Activated CD4-positive, alpha-beta T cell treated with anti-CD3 and anti-CD28 coated beads, Interleukin-2, amount 10 ng/mL, durations not matched to agents 24 days and 14 days (primary cell): ENCODE measurements around the gene PCDHAC1. TPM values are rescaled to one million over a fixed set of nuclear protein-coding genes. Genes with fewer than 3 reads are reported as not detected.
A peak's percentile ranks its signal among the peaks of the same experiment; 100 is the strongest.
"Not testable (repeated sequence)": the region's sequence is repeated elsewhere in the genome, so short reads cannot be mapped to it uniquely, and the experiment has no call there.

Experiments
- DNase-seq: peaks from one replicate; pipeline ENCODE4 v3.0.0; 2022
- H3K27ac Mint-ChIP-seq: one replicate; pipeline ENCODE4 v1.8.0; 2022; ENCODE audit warnings: mild to moderate bottlenecking, mixed read lengths
- H3K27me3 Mint-ChIP-seq: one replicate; pipeline ENCODE4 v1.8.0; 2022; ENCODE audit warnings: mixed read lengths
- H3K36me3 Mint-ChIP-seq: one replicate; pipeline ENCODE4 v1.8.0; 2022; ENCODE audit warnings: low read depth, mild to moderate bottlenecking, mixed read lengths
- H3K4me1 Mint-ChIP-seq: one replicate; pipeline ENCODE4 v1.8.0; 2021; ENCODE audit warnings: mixed read lengths
- H3K4me3 Mint-ChIP-seq: one replicate; pipeline ENCODE4 v1.8.0; 2022; ENCODE audit warnings: mild to moderate bottlenecking, moderate library complexity, mixed read lengths
- H3K9me3 Mint-ChIP-seq: one replicate; pipeline ENCODE4 v1.8.0; 2021; ENCODE audit warnings: mixed read lengths
- intact Hi-C: fragments of 100-400 bp; cut with micrococcal nuclease; formaldehyde crosslinking; loops from one replicate; pipeline ENCODE4 v1.15.1; 2023
- total RNA-seq: library from RNA; stranded (reverse); gene quantifications from 2 replicates; pipeline ENCODE4 v1.2.3, GENCODE V29; 2022

PCDHAC1 gene, protein sequence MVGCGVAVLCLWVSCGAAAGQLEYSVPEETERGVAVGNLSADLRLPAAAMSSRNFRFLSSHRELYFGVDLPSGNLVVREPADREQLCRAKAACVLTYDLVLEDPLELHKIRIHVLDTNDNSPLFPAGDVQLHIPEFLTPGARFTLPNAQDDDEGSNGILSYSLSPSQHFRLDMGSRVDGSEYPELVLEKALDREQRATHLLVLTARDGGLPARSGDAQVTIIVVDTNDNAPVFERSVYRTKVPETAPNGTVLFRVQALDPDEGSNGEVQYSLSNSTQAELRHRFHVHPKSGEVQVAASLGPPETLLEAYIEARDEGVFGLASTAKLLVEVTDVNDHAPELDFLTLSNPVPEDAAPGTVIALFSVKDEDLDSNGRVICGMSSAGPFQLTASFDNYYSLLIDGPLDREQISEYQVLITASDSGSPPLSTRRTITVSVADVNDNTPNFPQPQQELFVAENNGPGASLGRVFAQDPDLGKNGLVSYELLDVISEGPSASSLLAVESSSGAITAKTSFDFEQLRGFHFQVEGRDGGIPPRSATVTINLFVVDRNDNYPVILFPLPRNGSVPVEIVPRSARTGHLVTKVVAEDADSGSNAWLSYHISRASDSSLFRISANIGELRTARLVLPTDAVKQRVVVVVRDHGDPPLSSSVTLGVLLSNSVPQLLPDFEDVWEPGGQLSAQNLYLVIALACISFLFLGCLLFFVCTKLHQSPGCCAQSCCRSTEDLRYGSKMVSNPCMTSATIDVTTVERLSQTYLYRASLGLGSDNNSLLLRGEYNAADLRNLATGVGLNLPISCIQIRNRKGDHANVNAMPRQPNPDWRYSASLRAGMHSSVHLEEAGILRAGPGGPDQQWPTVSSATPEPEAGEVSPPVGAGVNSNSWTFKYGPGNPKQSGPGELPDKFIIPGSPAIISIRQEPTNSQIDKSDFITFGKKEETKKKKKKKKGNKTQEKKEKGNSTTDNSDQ
- not detected in 2 replicates for total RNA-seq

GRCh38 chr5:140925806-140926442 is at the start of gene PCDHAC1:
PCDHAC1 (plus strand) TSS chr5:140926299; CDS start chr5:140926893, 594 bp downstream.
- no peak for DNase-seq
- Mint-ChIP-seq H3K4me1 (no peaks in the 10 kb centered on the region), H3K27me3 (peaks cover 17% of the 10 kb centered on the region), H3K9me3 (peaks cover 3% of the 10 kb centered on the region), H3K36me3 (no peaks in the 10 kb centered on the region), H3K27ac (no peak within 1 kb of the TSS), H3K4me3 (no peak within 1 kb of the TSS)
- intact Hi-C loops, result no loop called here

DNA sequence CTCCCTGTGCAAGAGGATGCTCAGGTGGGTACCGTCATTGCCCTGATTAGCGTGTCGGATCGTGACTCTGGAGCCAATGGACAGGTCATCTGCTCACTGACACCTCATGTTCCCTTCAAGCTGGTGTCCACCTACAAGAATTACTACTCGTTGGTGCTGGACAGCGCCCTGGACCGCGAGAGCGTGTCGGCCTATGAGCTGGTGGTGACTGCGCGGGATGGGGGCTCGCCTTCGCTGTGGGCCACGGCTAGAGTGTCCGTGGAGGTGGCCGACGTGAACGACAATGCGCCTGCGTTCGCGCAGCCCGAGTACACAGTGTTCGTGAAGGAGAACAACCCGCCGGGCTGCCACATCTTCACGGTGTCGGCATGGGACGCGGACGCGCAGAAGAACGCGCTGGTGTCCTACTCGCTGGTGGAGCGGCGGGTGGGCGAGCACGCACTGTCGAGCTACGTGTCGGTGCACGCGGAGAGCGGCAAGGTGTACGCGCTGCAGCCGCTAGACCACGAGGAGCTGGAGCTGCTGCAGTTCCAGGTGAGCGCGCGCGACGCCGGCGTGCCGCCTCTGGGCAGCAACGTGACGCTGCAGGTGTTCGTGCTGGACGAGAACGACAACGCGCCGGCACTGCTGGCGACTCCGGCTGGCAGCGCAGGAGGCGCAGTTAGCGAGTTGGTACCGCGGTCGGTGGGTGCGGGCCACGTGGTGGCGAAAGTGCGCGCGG is 49.4 kb upstream of the PCDHAC1 start:
- H3K4me1 Mint-ChIP-seq, H3K36me3 Mint-ChIP-seq, H3K27ac Mint-ChIP-seq, H3K4me3 Mint-ChIP-seq, intact Hi-C loops, DNase-seq, H3K27me3 Mint-ChIP-seq: not testable (repeated sequence)
- H3K9me3 Mint-ChIP-seq, result peaks cover 23% of the 10 kb centered on the region

DNA sequence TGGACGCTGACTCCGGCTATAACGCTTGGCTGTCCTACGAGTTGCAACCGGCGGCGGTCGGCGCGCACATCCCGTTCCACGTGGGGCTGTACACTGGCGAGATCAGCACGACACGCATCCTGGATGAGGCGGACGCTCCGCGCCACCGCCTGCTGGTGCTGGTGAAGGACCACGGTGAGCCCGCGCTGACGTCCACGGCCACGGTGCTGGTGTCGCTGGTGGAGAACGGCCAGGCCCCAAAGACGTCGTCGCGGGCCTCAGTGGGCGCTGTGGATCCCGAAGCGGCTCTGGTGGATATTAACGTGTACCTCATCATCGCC is 48.9 kb upstream of the PCDHAC1 start:
- Mint-ChIP-seq H3K4me3 (no peak overlapping the region), H3K27me3 (no peaks in the 10 kb centered on the region), H3K4me1 (no peaks in the 10 kb centered on the region), H3K9me3 (peaks cover 21% of the 10 kb centered on the region), H3K27ac (no peak overlapping the region), H3K36me3 (no peaks in the 10 kb centered on the region)
- no peak for DNase-seq
- intact Hi-C loops, result no loop called here

DNA sequence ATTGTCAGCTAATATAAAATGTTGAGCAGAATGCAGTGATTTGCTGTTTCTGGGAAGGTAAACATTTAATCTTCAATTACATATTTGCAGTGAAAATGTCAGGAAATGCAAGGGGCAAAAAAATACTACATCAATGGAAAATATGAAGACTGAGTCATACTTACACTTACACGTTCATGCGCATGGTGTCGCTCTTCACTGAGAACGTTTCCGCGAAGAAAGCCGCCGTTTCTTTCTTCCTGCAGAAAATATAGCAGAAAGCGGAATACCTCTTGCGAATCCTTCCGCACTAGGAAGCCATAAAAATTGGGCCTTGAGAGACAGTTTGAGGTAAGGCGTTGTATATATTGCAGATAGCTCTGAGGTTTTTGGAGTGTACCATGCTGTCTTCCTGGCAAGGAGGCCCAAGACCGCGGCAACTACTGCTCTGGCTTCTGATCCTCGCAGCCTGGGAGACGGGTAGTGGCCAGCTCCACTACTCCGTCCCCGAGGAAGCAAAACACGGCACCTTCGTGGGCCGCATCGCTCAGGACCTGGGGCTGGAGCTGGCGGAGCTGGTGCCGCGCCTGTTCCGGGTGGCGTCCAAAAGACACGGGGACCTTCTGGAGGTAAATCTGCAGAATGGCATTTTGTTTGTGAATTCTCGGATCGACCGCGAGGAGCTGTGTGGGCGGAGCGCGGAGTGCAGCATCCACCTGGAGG is 44.1 kb upstream of the PCDHAC1 start, which contains the start of gene PCDHA13:
TSS of gene PCDHA13 (plus strand) at position 236 of the 702 bp plus-strand sequence. CDS start at position 381, 145 bp downstream.
- no peak within 1 kb of the TSS for H3K4me3 Mint-ChIP-seq
- intact Hi-C loops, result no loop called here
- no peak within 1 kb of the TSS for H3K27ac Mint-ChIP-seq
- H3K27me3 Mint-ChIP-seq, result no peaks in the 10 kb centered on the region
- DNase-seq, result no peak
- H3K9me3 Mint-ChIP-seq, result peaks cover 21% of the 10 kb centered on the region
- H3K36me3 Mint-ChIP-seq, result no peaks in the 10 kb centered on the region
- H3K4me1 Mint-ChIP-seq, result no peaks in the 10 kb centered on the region

DNA sequence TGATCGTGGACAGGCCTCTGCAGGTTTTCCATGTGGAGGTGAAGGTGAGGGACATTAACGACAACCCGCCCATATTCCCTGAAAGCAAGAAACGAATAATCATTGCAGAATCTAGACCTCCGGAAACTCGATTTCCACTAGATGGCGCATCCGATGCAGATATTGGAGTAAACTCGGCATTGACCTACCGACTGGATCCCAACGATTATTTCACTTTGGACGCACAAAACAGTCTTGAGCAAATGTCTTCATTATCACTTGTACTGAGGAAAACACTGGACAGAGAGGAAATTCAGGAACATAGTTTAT is 43.6 kb upstream of the PCDHAC1 start:
- intact Hi-C loops, result no loop called here
- DNase-seq, result no peak
- Mint-ChIP-seq H3K27me3 (no peaks in the 10 kb centered on the region), H3K4me1 (no peaks in the 10 kb centered on the region), H3K9me3 (peaks cover 21% of the 10 kb centered on the region), H3K36me3 (no peaks in the 10 kb centered on the region), H3K27ac (no peak overlapping the region), H3K4me3 (no peak overlapping the region)

DNA sequence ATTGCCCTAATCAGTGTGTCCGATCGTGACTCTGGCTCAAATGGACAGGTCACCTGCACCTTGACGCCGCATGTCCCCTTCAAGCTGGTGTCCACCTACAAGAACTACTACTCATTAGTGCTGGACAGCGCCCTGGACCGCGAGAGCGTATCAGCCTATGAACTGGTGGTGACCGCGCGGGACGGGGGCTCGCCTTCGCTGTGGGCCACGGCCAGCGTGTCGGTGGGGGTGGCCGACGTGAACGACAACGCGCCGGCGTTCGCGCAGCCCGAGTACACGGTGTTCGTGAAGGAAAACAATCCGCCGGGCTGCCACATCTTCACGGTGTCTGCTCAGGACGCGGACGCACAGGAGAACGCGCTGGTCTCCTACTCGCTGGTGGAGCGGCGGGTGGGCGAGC is 42.7 kb upstream of the PCDHAC1 start:
- Mint-ChIP-seq H3K27me3 (no peaks in the 10 kb centered on the region), H3K36me3 (no peaks in the 10 kb centered on the region), H3K4me3 (no peak overlapping the region), H3K27ac (no peak overlapping the region), H3K9me3 (peaks cover 26% of the 10 kb centered on the region), H3K4me1 (no peaks in the 10 kb centered on the region)
- intact Hi-C loops, result no loop called here
- no peak for DNase-seq

- H3K27me3 Mint-ChIP-seq, result no peaks in the 10 kb centered on the region
- DNase-seq, result no peak
- H3K27ac Mint-ChIP-seq, result no peak overlapping the region
- no peaks in the 10 kb centered on the region for H3K36me3 Mint-ChIP-seq
- intact Hi-C loops, result no loop called here
- peaks cover 26% of the 10 kb centered on the region for H3K9me3 Mint-ChIP-seq
- no peak overlapping the region for H3K4me3 Mint-ChIP-seq
- H3K4me1 Mint-ChIP-seq, result no peaks in the 10 kb centered on the region
These were observed 42.0 kb upstream of the PCDHAC1 start for GRCh38 chr5:140883927-140884697.

GRCh38 chr5:140916325-140916724 is 9.8 kb upstream of the PCDHAC1 start:
- Mint-ChIP-seq H3K9me3 (no peaks in the 10 kb centered on the region), H3K27ac (no peak overlapping the region), H3K27me3 (no peaks in the 10 kb centered on the region), H3K4me1 (no peaks in the 10 kb centered on the region), H3K36me3 (no peaks in the 10 kb centered on the region), H3K4me3 (no peak overlapping the region)
- DNase-seq, result no peak
- intact Hi-C loops, result no loop called here

DNA sequence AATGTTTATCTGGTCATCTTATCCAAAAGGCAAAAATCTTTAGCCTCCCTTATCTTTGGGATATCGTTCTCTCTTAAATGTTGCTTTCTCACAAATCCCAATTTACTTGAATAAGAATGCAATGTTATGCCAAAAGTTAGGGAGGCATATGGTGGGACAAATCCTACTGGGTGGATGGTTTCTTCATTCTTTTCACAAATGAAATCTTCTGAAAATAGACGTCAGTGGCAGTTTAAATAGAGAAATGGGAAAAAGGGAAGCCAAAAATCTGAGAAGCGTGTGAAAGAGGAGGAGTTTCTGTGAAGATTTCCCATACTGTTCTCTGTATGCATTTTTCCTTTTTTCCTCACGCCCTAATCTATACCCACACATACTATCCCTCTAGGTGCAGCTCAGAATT is 2.5 kb upstream of the PCDHAC1 start:
- Mint-ChIP-seq H3K27ac (no peak overlapping the region), H3K36me3 (no peaks in the 10 kb centered on the region), H3K9me3 (peaks cover 3% of the 10 kb centered on the region), H3K27me3 (peaks cover 16% of the 10 kb centered on the region), H3K4me3 (no peak overlapping the region), H3K4me1 (no peaks in the 10 kb centered on the region)
- intact Hi-C loops, result no loop called here
- no peak for DNase-seq

DNA sequence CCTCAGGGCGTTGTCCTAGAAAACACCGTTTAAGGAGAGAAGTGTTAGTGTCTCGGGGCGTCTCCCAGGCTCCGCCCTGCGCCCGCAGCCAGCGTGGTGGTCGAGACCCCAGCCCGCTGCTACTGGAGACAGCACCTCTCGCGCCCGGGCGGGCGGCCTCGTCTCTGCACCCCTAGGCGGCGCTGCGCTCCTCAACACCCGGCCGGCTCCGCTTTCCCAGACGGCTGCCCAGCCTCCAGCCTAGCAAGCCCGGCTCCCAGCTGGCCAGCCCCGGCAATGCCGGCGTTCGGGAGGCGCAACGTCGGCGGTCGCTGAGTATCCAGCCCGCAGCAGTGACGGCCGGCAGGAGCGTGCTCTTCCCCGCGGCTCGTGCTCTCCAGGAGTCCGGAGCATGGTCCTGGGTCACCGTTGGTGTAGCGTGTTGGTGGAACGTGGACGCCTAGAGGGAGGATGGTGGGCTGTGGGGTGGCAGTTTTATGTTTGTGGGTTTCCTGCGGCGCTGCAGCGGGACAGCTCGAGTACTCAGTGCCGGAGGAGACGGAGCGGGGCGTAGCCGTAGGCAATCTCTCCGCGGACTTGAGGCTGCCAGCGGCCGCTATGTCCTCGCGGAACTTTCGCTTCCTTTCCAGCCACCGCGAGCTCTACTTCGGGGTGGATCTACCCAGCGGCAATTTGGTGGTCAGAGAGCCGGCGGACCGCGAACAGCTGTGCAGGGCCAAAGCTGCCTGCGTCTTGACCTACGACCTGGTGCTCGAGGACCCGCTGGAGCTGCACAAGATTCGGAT is 536 bp downstream of the PCDHAC1 start:
- peaks cover 3% of the 10 kb centered on the region for H3K9me3 Mint-ChIP-seq
- peak; percentile 57 for DNase-seq
- no peak overlapping the region for H3K4me3 Mint-ChIP-seq
- H3K36me3 Mint-ChIP-seq, result no peaks in the 10 kb centered on the region
- no peak overlapping the region for H3K27ac Mint-ChIP-seq
- H3K4me1 Mint-ChIP-seq, result no peaks in the 10 kb centered on the region
- H3K27me3 Mint-ChIP-seq, result peaks cover 17% of the 10 kb centered on the region
- intact Hi-C loops, result no loop called here

GRCh38 chr5:140927228-140927573 is 1.1 kb downstream of the PCDHAC1 start:
- Mint-ChIP-seq H3K9me3 (peaks cover 3% of the 10 kb centered on the region), H3K36me3 (no peaks in the 10 kb centered on the region), H3K27ac (no peak overlapping the region), H3K4me1 (no peaks in the 10 kb centered on the region), H3K4me3 (no peak overlapping the region), H3K27me3 (peaks cover 17% of the 10 kb centered on the region)
- no peak for DNase-seq
- intact Hi-C loops, result no loop called here

- H3K27ac Mint-ChIP-seq, result no peak overlapping the region
- H3K36me3 Mint-ChIP-seq, result no peaks in the 10 kb centered on the region
- H3K9me3 Mint-ChIP-seq, result no peaks in the 10 kb centered on the region
- DNase-seq, result no peak
- no peaks in the 10 kb centered on the region for H3K4me1 Mint-ChIP-seq
- H3K27me3 Mint-ChIP-seq, result no peaks in the 10 kb centered on the region
- H3K4me3 Mint-ChIP-seq, result no peak overlapping the region
- intact Hi-C loops, result no loop called here
These were observed 9.0 kb downstream of the PCDHAC1 start for GRCh38 chr5:140934964-140935606.
